Measurements from ENCODE around the gene C4orf51.

- TF ChIP-seq CTCF (IDR thresholded peaks at IDR 0.05; ENCODE audit: control extremely low read depth in 1 of 3, insufficient read depth in 1 of 3, low read depth in 1 of 3, low read length in 3 of 3) = no peak
- no peak for TF ChIP-seq CHD2 (IDR thresholded peaks at IDR 0.05; ENCODE audit: low read length)
- no peak for TF ChIP-seq CEBPB (IDR thresholded peaks at IDR 0.05; ENCODE audit: low read depth, low read length)
- TF ChIP-seq RNF2 (IDR thresholded peaks at IDR 0.05; ENCODE audit: borderline replicate concordance, low read depth, low read length, missing control alignments, poor library complexity, severe bottlenecking) = no peak
- no peak for TF ChIP-seq SIX5 (IDR thresholded peaks at IDR 0.05; ENCODE audit: low read depth, low read length)
- TF ChIP-seq SRF (IDR thresholded peaks at IDR 0.05; ENCODE audit: low read depth, low read length) = no peak
Observed at GRCh38 chr4:145660064-145660463, 19.9 kb upstream of the C4orf51 start.

Measured in H1 (cell line).